Fibroblast of peridontal ligament (primary cell): Measurements from ENCODE around the gene PRKAG2.
"Not testable (repeated sequence)": the region's sequence is repeated elsewhere in the genome, so short reads cannot be mapped to it uniquely, and the experiment has no call there.

Source experiments
- DNase-seq: peaks from one replicate; pipeline ENCODE4 v3.0.0-alpha.2; 2010; ENCODE audit errors: extremely low read depth

PRKAG2 gene

DNA sequence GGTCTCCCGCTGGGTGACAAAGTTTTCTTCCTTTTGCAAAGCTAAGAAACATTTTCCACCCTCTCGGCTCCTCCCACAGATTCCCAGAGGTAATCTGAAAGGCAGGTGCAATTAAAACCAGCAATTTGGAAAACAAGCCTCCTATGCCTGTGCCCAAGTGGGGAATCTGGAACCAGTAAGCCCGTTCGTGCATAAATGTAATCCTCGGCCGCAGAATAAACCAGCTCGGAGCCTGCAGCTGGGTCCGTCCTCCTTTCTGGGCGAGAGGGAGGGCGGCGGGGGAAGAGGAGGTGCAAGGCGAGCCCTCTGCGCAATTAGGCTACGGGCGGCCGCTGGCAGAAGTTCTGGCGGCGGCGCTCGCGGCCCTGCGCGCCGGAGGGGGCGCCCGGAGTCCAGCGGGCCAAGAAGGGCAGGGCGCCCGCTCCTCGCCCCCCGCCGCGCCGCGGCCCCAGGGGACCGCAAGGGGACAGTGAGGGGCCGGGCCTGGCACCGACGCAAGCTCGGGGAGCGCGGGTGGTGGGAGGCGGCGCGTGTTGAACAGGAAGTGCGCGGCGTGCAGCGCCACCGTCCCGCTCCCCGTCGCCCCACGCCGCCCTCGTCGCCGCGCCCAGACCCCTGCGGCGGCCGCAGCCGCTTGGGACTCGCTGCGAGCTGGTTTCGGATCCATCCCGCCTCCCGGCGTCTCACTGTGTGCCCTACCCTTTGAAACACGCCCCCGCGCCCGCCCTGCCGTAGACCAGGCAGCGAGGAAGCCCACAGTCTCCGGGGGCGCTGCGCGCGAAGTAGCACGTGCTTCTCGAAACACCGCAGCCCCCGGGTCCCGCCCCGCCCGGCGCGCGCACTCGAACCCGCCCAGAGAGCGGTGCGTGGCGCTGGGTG is at the start of gene PRKAG2:
PRKAG2 (minus strand) TSS at position 217 of the 879 bp plus-strand sequence. CDS start 495 bp downstream, outside the sequence.
- DNase-seq: peak; percentile 27

GRCh38 chr7:151926336-151926712 is 49.4 kb upstream of the PRKAG2 start:
- DNase-seq: no peak

GRCh38 chr7:151925446-151926335 is 48.8 kb upstream of the PRKAG2 start:
- DNase-seq: no peak

GRCh38 chr7:151924508-151924907 is 47.6 kb upstream of the PRKAG2 start:
- no peak for DNase-seq

DNA sequence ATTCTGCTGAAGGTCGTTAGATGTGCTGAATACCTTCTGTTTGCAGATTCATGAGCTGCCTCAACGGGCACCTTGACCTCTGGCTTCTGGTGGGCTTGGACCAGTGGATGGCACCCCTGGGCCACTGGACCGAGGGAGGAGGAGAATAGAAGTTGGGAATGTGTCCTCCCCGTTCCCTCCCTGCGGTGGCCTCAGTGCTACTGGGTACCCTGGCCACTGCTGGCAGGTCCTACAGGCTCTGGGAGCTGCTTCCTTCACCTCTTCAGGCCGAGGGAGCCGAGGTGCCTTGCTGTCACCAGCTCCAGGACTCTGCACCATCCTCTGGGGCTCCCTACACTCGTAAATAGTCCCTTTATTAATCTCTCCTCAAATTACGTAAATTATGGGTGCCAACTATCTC is 47.1 kb upstream of the PRKAG2 start:
- DNase-seq: no peak

- DNase-seq: no peak
Observed at GRCh38 chr7:151923097-151923876, 46.4 kb upstream of the PRKAG2 start.

- DNase-seq: no peak
Observed at GRCh38 chr7:151921451-151921850, 44.5 kb upstream of the PRKAG2 start.

DNA sequence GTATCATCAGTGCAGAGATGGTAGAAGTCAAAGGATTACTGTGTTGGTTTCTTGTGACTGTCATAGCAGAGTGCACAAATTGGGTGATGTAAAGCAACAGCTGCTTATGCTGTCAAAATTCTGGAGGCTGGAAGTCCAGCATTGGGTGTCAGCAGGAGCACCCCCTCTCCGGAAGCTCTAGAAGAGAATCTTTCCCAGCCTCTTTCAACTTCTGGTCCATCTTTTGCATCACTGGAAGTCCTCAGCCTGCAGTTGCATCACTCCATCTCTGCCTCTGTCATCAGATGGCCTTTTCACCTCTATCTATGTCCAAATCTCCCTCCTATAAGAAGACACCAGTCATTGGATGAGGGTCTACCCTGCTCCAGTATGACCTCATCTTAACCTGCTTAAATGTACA is 43.6 kb upstream of the PRKAG2 start:
- no peak for DNase-seq

- DNase-seq: no peak
Observed at GRCh38 chr7:151919595-151919994, 42.7 kb upstream of the PRKAG2 start.

GRCh38 chr7:151918510-151918843 is 41.6 kb upstream of the PRKAG2 start:
- DNase-seq: no peak

- DNase-seq: no peak
Observed at GRCh38 chr7:151917791-151918509, 41.0 kb upstream of the PRKAG2 start.

- no peak for DNase-seq
Observed at GRCh38 chr7:151914051-151914450, 37.1 kb upstream of the PRKAG2 start.

DNA sequence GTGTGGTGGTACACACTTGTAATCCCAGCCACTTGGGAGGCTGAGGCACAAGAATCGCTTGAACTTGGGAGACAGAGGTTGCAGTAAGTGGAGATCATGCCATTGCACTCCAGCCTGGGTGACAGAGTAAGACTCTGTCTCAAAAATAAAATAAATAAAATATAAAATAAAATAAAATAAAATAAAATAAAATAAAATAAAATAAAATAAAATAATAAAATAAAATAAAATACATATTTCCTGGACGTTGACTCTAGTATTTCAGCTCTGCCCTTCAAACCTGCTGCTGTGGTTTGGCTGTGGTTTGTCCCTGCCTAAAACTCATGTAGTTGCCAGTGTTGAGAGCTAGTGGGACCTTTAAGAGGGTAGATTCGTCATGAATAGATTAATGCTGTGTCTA is 33.7 kb upstream of the PRKAG2 start:
- not testable (repeated sequence) for DNase-seq

DNA sequence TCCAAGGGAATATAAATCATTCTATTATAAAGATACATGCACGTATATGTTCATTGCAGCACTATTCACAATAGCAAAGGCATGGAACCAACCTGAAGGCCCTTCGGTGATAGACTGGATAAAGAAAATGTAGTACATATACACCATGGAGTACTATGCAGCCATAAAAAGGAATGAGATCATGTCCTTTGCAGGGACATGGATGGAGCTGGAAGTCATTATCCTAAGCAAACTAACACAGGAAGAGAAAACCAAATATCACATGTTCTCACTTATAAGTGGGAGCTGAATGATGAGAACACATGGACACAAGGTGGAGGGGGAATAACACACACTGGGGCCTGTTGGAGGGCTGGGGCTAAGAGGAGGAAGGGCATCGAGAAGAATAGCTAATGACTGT is 30.2 kb upstream of the PRKAG2 start:
- DNase-seq: not testable (repeated sequence)

- no peak for DNase-seq
Observed at GRCh38 chr7:151905766-151906165, 28.9 kb upstream of the PRKAG2 start.

- DNase-seq: no peak
Observed at GRCh38 chr7:151905353-151905752, 28.4 kb upstream of the PRKAG2 start.

- no peak for DNase-seq
Observed at GRCh38 chr7:151904270-151904669, 27.4 kb upstream of the PRKAG2 start.

GRCh38 chr7:151903249-151904032 is 26.5 kb upstream of the PRKAG2 start:
- no peak for DNase-seq

DNA sequence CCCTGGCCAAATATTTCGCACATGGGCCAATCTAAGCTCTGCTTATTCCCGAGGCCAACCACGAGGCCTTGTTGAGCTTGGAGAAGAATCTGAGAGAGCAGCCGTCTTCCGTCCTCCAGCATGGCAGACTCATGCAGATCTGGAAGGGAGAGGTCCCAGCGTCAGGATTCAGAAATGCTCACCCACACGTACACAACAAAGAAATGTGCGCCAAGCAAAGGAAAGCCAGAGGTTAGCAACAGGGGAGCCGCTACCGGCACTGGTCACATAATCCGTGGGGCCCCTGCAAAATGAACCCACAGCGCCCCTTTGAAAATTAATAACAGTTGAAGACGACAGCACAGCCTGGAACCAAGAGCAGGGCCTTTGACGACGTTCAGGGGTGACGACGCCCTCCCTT is 25.4 kb upstream of the PRKAG2 start:
- DNase-seq: no peak

DNA sequence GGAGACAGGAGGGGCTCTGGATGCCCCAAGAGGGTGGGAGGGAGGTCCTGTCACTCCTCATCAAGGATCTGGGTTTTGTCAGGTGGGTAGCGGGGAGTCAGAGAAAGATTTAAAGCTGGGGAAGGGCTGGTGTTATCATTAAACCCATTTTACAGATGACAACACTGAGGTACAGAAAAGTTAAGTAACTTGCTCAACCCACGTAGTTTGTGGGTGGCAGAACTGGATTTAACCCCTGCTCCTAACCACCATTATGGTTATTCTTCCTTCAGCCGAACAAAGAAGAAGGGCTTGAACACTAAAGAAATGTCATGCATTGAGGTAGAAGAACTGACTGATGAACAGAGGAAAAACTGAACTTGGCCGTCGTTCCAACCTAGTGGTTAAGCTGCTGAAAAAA is 24.9 kb upstream of the PRKAG2 start:
- DNase-seq: no peak
